SK-N-MC (cell line): ENCODE results near the gene ADORA3.

ENCODE experiments used
- EZH2 ChIP-seq: fragments of 200-600 bp; sonication (generic); IDR thresholded peaks from one replicate; pipeline ENCODE4 v1.6.1; 2017; ENCODE audit warnings: antibody characterized with exemption
- FOXP2 ChIP-seq: optimal IDR thresholded peaks from 2 replicates; pipeline ENCODE3; 2011; ENCODE audit warnings: mild to moderate bottlenecking, moderate library complexity; ENCODE audit not compliant: insufficient read depth; ENCODE audit errors: extremely low read length, control extremely low read depth
- POLR2AphosphoS5 ChIP-seq: IDR thresholded peaks from 2 replicates; pipeline ENCODE4 v1.6.1; 2012; ENCODE audit warnings: mild to moderate bottlenecking, low read depth, low read length, borderline replicate concordance

GRCh38 chr1:111476761-111477309 is 26.6 kb downstream of the ADORA3 start:
- TF ChIP-seq POLR2AphosphoS5 (no peak), EZH2 (no peak), FOXP2 (no peak)
